HG03066 (cell line): ENCODE results near the gene FOXN3.
A peak's percentile ranks its signal among the peaks of the same experiment; 100 is the strongest.

ENCODE experiments used
- ATAC-seq: cut with Tn5 transposase; IDR thresholded peaks from one replicate; pipeline ENCODE4 v1.9.1; 2021; ENCODE audit warnings: low read depth; ENCODE audit not compliant: unreplicated experiment

FOXN3 gene

DNA sequence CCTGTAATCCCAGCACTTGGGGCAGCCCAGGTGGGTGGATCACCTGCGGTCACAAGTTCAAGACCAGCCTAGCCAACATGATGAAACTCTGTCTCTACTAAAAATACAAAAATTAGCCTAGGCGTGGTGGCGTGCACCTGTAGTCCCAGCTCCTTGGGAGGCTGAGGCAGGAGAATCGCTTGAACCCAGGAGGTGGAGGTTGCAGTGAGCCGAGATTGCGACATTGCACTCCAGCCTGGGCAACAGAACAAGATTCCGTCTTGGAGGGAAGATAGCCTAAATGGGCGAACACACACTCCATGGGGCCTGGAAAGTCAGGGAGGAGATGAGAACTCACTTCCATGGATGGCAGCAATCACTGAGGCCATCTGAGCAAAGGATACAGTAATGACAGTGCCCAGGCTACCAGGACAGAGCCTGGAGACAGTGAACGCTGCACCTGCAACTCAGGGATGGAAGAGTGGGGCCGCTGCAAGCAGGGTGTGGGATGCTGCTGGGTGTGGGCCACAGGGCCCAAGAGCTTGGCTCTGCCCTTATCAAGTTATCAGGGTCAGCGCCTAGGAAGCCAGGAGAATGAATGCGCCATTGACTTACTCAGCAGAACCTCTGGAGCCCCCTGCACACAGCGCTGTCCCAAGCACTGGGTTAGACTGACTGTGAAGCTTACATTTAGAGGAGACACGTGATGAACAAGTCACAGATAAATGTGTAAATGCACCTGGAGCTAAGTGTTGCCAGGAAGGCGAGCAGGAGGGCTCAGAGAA, 28.9 kb downstream of the FOXN3 start:
- ATAC-seq, result no peak

- no peak for ATAC-seq
These were observed 30.7 kb downstream of the FOXN3 start for GRCh38 chr14:89386212-89386886.

DNA sequence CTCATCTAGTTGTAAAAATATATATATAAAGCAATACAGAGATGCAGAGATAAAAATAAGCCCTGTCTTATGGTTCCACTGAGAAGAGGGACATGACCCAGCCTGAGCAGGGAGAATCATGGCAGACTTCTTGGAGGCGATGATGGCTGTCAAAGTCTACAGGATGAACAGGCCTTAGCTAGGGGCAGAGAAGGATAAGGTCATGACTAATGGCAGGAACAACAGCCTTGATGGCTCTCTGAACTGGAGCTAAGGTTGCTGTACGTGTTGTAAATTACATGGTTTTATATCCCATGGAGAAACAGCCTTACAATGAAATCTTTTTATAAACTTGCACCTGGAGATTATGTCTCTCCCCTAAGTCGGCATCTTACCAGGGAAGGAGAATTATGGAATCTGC, 32.4 kb downstream of the FOXN3 start:
- no peak for ATAC-seq

DNA sequence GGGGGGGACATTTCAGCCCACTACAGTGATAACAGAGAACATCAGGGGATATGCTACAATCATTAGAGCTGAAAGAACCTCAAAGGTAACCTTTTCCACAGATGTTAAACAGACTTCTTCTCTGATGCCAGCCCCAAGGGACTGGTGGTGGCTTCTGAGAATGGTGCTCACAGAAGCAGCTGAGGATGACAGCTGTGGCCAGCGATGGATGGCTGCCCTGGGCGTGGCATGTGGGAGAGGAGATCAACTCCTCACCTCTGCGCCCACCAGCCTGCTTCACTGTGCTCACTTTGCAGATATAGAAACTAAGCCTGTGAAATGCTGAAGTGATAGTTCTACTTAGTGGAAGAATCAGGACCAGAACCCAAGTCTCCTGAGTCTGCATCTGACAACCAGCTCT, 33.0 kb downstream of the FOXN3 start:
- peak; percentile 80 for ATAC-seq

- no peak for ATAC-seq
These were observed 33.9 kb downstream of the FOXN3 start for GRCh38 chr14:89382901-89383845.

GRCh38 chr14:89382487-89382886, 34.5 kb downstream of the FOXN3 start:
- no peak for ATAC-seq

GRCh38 chr14:89379891-89380820, 36.9 kb downstream of the FOXN3 start:
- no peak for ATAC-seq

DNA sequence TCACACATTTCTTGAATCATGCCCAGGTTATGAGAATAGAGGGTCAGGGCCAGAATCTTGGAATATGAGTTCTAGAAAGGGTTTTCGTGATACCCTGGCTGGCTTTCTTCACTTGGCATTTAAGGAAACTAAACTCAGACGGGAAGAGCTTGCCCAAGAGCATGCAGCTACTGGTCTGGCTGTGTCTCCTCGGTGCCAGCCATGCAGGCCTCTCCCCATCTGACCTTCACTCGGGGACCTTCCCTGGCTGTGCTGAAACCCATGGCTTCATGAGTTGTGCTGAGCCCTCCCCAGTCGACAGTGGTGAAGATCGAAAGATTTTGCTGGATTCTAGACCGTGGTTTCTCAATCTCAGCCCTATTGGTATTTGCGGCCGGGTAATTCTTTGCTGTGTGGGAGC, 38.0 kb downstream of the FOXN3 start:
- ATAC-seq, result no peak

- no peak for ATAC-seq
These were observed 38.9 kb downstream of the FOXN3 start for GRCh38 chr14:89378119-89378518.

- ATAC-seq, result no peak
These were observed 39.5 kb downstream of the FOXN3 start for GRCh38 chr14:89377544-89377943.

DNA sequence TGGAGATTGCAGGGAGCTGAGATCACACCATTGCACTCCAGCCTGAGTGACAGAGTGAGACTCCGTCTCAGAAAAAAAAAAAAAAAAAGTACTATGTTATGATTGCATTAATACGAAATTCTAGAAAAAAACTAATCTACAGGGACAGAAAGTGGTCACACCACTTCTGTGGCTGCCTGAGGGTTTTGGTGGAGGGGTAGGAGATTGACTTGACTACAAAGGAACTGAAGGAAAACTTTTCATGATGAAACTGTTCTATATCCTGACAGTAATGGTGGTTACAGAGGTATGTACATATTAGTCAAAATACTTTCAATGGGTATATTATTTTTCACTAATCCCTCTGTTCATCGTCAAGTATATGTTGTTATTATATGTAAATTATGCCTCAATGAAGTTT, 42.1 kb downstream of the FOXN3 start:
- ATAC-seq, result no peak

GRCh38 chr14:89373185-89373584, 43.8 kb downstream of the FOXN3 start:
- ATAC-seq, result no peak

DNA sequence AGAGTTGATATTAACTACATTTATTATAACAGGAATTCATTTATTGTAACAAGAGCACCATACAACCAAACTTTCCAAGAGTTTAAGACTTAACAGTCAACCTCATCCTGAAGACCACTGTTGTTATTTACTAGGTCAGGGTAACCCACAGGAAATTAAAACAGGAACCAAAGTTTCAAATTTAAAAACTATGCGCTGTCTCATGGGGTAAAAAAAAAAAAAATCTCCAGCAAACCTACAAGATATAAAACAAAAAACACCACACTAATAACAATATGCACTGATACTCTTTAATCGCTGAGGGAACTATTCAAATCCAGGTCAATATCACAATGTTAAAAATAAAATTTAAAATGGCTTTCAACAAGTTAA, 44.5 kb downstream of the FOXN3 start:
- no peak for ATAC-seq

DNA sequence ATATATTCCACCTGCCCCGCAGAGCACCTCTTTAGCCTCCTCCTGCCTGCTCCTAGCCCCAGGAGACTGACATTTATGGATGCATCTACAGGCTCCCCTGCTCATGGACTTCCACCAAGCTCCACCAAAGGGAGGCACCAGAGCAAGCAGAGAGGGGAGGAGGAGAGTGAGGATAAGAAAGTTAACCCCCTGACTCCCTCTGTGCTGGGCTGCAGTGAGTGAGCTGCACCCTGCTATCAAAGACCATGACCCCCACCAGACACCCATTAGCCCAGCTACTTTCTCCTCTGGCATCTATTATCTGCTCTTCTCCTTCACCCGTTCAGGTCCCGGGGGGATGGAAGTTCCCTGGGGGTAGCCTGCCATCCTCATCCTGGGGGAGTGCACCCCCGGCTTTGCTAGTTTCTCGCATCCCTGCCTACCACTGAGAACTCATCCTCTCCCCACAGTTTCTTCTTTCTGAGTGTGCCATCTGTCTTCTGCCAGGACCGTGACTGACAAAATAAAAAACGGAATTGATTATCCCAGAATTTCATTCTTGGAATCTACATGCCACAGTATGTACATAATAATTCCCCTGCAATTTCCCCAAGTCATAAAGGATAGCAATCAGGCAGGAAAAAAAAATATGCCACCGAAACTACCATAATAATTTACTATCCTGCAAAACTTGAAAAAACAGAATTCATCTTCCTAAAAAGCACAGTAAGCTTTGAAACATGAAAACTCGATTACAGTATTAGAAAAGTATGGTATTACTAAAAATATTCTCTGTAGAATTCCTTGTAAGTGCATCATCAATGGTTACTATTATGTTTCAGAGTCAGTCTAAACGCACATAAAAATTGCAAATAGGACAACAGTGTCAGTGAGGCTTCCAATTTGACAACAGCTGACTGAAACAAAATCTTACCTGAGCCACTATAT, 45.2 kb downstream of the FOXN3 start:
- ATAC-seq, result no peak

GRCh38 chr14:89370781-89371180, 46.3 kb downstream of the FOXN3 start:
- no peak for ATAC-seq

DNA sequence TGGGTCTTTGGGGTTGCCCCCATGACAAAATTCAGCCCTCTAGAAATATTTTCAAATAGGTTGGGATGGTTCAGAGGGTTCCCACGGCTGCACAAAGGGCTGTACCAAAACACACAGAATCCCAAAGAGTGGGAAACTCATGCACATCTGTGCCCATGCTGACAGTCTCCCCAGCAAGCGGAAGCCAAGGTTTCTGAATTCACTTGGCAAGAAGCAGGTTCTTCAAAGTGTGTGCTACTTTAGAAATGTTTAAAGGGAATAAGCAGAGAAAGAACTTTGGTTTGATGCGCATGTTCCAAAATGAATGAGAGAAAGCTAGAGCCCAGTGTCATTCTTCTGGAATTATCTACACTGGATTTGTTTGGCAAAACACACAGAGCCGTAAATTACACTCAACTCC, 46.7 kb downstream of the FOXN3 start:
- no peak for ATAC-seq

- ATAC-seq, result no peak
These were observed 47.4 kb downstream of the FOXN3 start for GRCh38 chr14:89369656-89370055.

DNA sequence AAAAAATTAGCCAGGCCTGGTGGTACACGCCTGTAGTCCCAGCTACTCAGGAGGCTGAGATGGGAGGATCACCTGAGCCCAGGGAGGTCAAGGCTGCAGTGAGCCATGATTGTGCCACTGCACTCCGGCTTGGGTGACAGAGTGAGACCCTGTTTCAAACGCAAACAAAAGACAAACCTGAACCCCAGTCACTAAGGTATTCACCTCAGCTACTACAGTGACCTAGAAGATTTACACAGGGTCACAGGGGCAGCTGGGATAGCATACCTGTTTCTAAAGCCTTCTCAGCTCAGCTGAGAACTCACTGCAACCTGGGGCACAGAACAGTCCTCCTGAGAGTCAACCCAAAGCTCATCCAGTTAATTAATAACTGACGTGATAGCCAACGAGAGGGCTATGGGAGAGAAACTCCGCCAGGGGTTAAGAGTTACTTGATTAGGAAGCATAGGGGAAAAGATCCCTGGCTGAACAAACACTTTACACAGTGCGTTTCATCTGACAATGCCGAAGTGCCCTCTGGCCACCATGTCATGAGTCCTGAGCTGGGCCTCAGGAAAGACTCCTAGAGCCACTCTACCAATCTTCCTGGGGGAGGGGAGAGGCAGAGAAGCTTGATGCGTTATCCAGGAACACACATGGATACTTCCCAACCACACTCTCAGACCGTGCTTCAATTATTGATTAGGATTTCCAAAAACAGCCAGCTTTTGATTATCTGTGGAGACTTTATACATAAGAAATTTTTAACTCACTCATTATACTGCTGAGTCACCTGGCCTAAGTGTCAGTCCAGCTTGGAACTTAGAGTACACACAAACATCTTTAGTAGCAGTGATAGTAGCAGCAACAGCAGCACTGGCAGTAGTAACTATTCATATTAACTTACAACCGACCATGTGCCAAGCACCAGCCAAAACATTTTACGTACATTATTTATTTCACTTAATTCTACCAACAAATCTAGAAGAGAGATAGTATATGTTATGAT, 48.2 kb downstream of the FOXN3 start:
- ATAC-seq, result no peak
